ENCODE data around the gene HELZ. TPM values are rescaled to one million over a fixed set of nuclear protein-coding genes. Genes with fewer than 3 reads are reported as not detected.

The HELZ gene
- total RNA-seq, 1 experiment from 2014 or later, result 40.5 TPM

- no peak overlapping the region for H3K4me3 ChIP-seq (replicated peaks in 1 of 2; ENCODE audit: low read depth in 1 of 2, low read length in 2 of 2)
- H4K20me1 ChIP-seq (ENCODE audit: insufficient read depth), result no peaks in the 10 kb centered on the region
- H3K9ac ChIP-seq (ENCODE audit: low read length), result no peak overlapping the region
- H3K79me2 ChIP-seq (ENCODE audit: insufficient read depth, low read length), result no peaks in the 10 kb centered on the region
- intact Hi-C loops (cut with micrococcal nuclease), result no loop called here
- ChIA-PET CTCF (interaction anchor here (1.0 kb wide), 1 partner anchor 8 kb away, joined by 4 read pairs; no protein-coding TSS in a partner anchor), RAD21 (ENCODE audit: low non-redundant PET in 1 of 2, low total read pairs in 2 of 2, uncharacterized antibody in 2 of 2, unreplicated experiment in 2 of 2) (no interaction called here), POLR2A (no interaction called here)
- H3K36me3 ChIP-seq (ENCODE audit: control insufficient read depth in 1 of 2, insufficient read depth in 2 of 2, low read length in 2 of 2), result peaks cover 6 to 10% of the 10 kb centered on the region in 2 experiments; a peak in 2 of 4 replicates
- peaks cover 0 to 6% of the 10 kb centered on the region in 2 experiments; a peak in 1 of 4 replicates for H3K4me1 ChIP-seq (ENCODE audit: control insufficient read depth in 1 of 2, insufficient read depth in 2 of 2, low read length in 2 of 2)
- DNase-seq (ENCODE audit: low read depth, low spot score) (no peak), ATAC-seq (peak; percentile 78)
- H3K4me2 ChIP-seq (ENCODE audit: low read length), result no peak overlapping the region
- H2AFZ ChIP-seq (ENCODE audit: low read depth, low read length, poor library complexity, severe bottlenecking), result no peak overlapping the region
- no peaks in the 10 kb centered on the region for H3K27me3 ChIP-seq (ENCODE audit: insufficient read depth, low read length)
- peak; percentile 22; the same call in 1 of the 2 replicates for TF ChIP-seq RAD21 (IDR thresholded peaks at IDR 0.05; ENCODE audit: low read depth)
- no peak for TF ChIP-seq SRF (IDR thresholded peaks at IDR 0.05; ENCODE audit: low read depth)
- TF ChIP-seq CEBPB (IDR thresholded peaks at IDR 0.05; ENCODE audit: low read depth), result no peak
- no peak for TF ChIP-seq YY1 (IDR thresholded peaks at IDR 0.05; ENCODE audit: extremely low read depth, insufficient replicate concordance, low read depth, low read length)
- TF ChIP-seq ZFX (IDR thresholded peaks at IDR 0.05), result no peak; the same call in 1 of the 2 replicates
- TF ChIP-seq ELF1 (IDR thresholded peaks at IDR 0.05; ENCODE audit: borderline replicate concordance, low read depth), result no peak
- peak in 2 of 3 experiments; percentile 24 to 30; a peak in 2 of 6 replicates for TF ChIP-seq CTCF (IDR thresholded peaks at IDR 0.05 in 2 of 3, conservative IDR thresholded peaks at IDR 0.05 in 1 of 3; ENCODE audit: borderline replicate concordance in 1 of 3, insufficient read depth in 1 of 3, low read depth in 2 of 3, low read length in 2 of 3)
- no peak for TF ChIP-seq POLR2AphosphoS5 (IDR thresholded peaks at IDR 0.05; ENCODE audit: low read depth, low read length)
- no peak for TF ChIP-seq EGR1 (IDR thresholded peaks at IDR 0.05; ENCODE audit: low read depth)
- no peak for TF ChIP-seq ATF3 (IDR thresholded peaks at IDR 0.05)
- TF ChIP-seq EZH2 (IDR thresholded peaks at IDR 0.05), result no peak
- TF ChIP-seq JUND (IDR thresholded peaks at IDR 0.05), result no peak
- no peak for TF ChIP-seq CBX3 (IDR thresholded peaks at IDR 0.05; ENCODE audit: low read depth)
- H3K9me3 ChIP-seq (ENCODE audit: control insufficient read depth in 1 of 2, insufficient read depth in 1 of 2, low read depth in 1 of 2, low read length in 2 of 2), result no peaks in the 10 kb centered on the region
- H3K27ac ChIP-seq (ENCODE audit: low read depth, low read length), result no peak overlapping the region
- H3K9me2 ChIP-seq (ENCODE audit: insufficient read depth), result no peaks in the 10 kb centered on the region
- no TSS peak for BruUV-seq (replicated peaks)
Observed at GRCh38 chr17:67139784-67140665, 105.0 kb downstream of the HELZ start.
